Stimulated activated naive CD8-positive, alpha-beta T cell treated with anti-CD3 and anti-CD28 coated beads, Interleukin-15, Interleukin-2, amounts not matched to agents 100 ng/mL and 50 ng/mL, for 24 hours (primary cell): ENCODE results near the gene VIT.
"Not testable (repeated sequence)": the region's sequence is repeated elsewhere in the genome, so short reads cannot be mapped to it uniquely, and the experiment has no call there.

Experiments used
- H3K27ac Mint-ChIP-seq: one replicate; pipeline ENCODE4 v1.8.0; 2021; ENCODE audit warnings: mild to moderate bottlenecking, mixed read lengths
- H3K27me3 Mint-ChIP-seq: one replicate; pipeline ENCODE4 v1.8.0; 2021; ENCODE audit warnings: mixed read lengths
- H3K36me3 Mint-ChIP-seq: one replicate; pipeline ENCODE4 v1.8.0; 2021; ENCODE audit warnings: low read depth, mixed read lengths
- H3K4me1 Mint-ChIP-seq: one replicate; pipeline ENCODE4 v1.8.0; 2021; ENCODE audit warnings: low read depth, mixed read lengths
- H3K4me3 Mint-ChIP-seq: one replicate; pipeline ENCODE4 v1.8.0; 2021; ENCODE audit warnings: mild to moderate bottlenecking, mixed read lengths
- H3K9me3 Mint-ChIP-seq: one replicate; pipeline ENCODE4 v1.8.0; 2021; ENCODE audit warnings: mixed read lengths

Gene VIT

GRCh38 chr2:36670881-36671595, 25.5 kb upstream of the VIT start:
- Mint-ChIP-seq H3K9me3 (no peaks in the 10 kb centered on the region), H3K4me3 (no peak overlapping the region), H3K36me3 (no peaks in the 10 kb centered on the region), H3K27ac (no peak overlapping the region), H3K4me1 (no peaks in the 10 kb centered on the region), H3K27me3 (peaks cover 10% of the 10 kb centered on the region)

GRCh38 chr2:36671731-36672130, 24.8 kb upstream of the VIT start:
- H3K4me1 Mint-ChIP-seq: peaks cover 2% of the 10 kb centered on the region
- no peaks in the 10 kb centered on the region for H3K9me3 Mint-ChIP-seq
- no peaks in the 10 kb centered on the region for H3K36me3 Mint-ChIP-seq
- H3K4me3 Mint-ChIP-seq: no peak overlapping the region
- peaks cover 9% of the 10 kb centered on the region for H3K27me3 Mint-ChIP-seq
- H3K27ac Mint-ChIP-seq: no peak overlapping the region

- Mint-ChIP-seq H3K4me3 (no peak overlapping the region), H3K27me3 (peaks cover 9% of the 10 kb centered on the region), H3K36me3 (no peaks in the 10 kb centered on the region), H3K9me3 (no peaks in the 10 kb centered on the region), H3K4me1 (peaks cover 6% of the 10 kb centered on the region), H3K27ac (no peak overlapping the region)
These were observed 24.3 kb upstream of the VIT start for GRCh38 chr2:36672199-36672598.

GRCh38 chr2:36675579-36676282, 20.8 kb upstream of the VIT start:
- peaks cover 6% of the 10 kb centered on the region for H3K9me3 Mint-ChIP-seq
- H3K27me3 Mint-ChIP-seq: peaks cover 9% of the 10 kb centered on the region
- no peak overlapping the region for H3K4me3 Mint-ChIP-seq
- no peaks in the 10 kb centered on the region for H3K36me3 Mint-ChIP-seq
- no peak overlapping the region for H3K27ac Mint-ChIP-seq
- peaks cover 13% of the 10 kb centered on the region for H3K4me1 Mint-ChIP-seq

GRCh38 chr2:36676364-36676763, 20.1 kb upstream of the VIT start:
- peaks cover 13% of the 10 kb centered on the region for H3K4me1 Mint-ChIP-seq
- no peaks in the 10 kb centered on the region for H3K36me3 Mint-ChIP-seq
- peaks cover 6% of the 10 kb centered on the region for H3K9me3 Mint-ChIP-seq
- no peak overlapping the region for H3K4me3 Mint-ChIP-seq
- no peak overlapping the region for H3K27ac Mint-ChIP-seq
- H3K27me3 Mint-ChIP-seq: peaks cover 9% of the 10 kb centered on the region

- Mint-ChIP-seq H3K4me3 (no peak overlapping the region), H3K27me3 (peaks cover 12% of the 10 kb centered on the region), H3K4me1 (peaks cover 13% of the 10 kb centered on the region), H3K9me3 (peaks cover 6% of the 10 kb centered on the region), H3K27ac (no peak overlapping the region), H3K36me3 (no peaks in the 10 kb centered on the region)
These were observed 19.1 kb upstream of the VIT start for GRCh38 chr2:36677386-36677785.

GRCh38 chr2:36677996-36678605, 18.4 kb upstream of the VIT start:
- H3K36me3 Mint-ChIP-seq: no peaks in the 10 kb centered on the region
- no peak overlapping the region for H3K4me3 Mint-ChIP-seq
- H3K27me3 Mint-ChIP-seq: peaks cover 12% of the 10 kb centered on the region

GRCh38 chr2:36678856-36679255, 17.7 kb upstream of the VIT start:
- Mint-ChIP-seq H3K9me3 (peaks cover 6% of the 10 kb centered on the region), H3K4me1 (peaks cover 13% of the 10 kb centered on the region), H3K36me3 (no peaks in the 10 kb centered on the region), H3K27ac (no peak overlapping the region), H3K4me3 (no peak overlapping the region), H3K27me3 (peaks cover 12% of the 10 kb centered on the region)

More at GRCh38 chr2:36677996-36678605, 18.4 kb upstream of the VIT start:
- no peak overlapping the region for H3K27ac Mint-ChIP-seq
- H3K9me3 Mint-ChIP-seq: peaks cover 6% of the 10 kb centered on the region
- H3K4me1 Mint-ChIP-seq: peaks cover 13% of the 10 kb centered on the region

GRCh38 chr2:36680012-36680411, 16.5 kb upstream of the VIT start:
- Mint-ChIP-seq H3K27ac (no peak overlapping the region), H3K4me1 (peaks cover 13% of the 10 kb centered on the region), H3K4me3 (no peak overlapping the region), H3K36me3 (no peaks in the 10 kb centered on the region), H3K9me3 (peaks cover 6% of the 10 kb centered on the region), H3K27me3 (peaks cover 12% of the 10 kb centered on the region)

- peaks cover 6% of the 10 kb centered on the region for H3K9me3 Mint-ChIP-seq
- peaks cover 6% of the 10 kb centered on the region for H3K27me3 Mint-ChIP-seq
- no peaks in the 10 kb centered on the region for H3K36me3 Mint-ChIP-seq
- H3K27ac Mint-ChIP-seq: no peak overlapping the region
- H3K4me1 Mint-ChIP-seq: peaks cover 4% of the 10 kb centered on the region
- no peak overlapping the region for H3K4me3 Mint-ChIP-seq
These were observed 13.9 kb upstream of the VIT start for GRCh38 chr2:36682562-36682961.

GRCh38 chr2:36683002-36683401, 13.5 kb upstream of the VIT start:
- Mint-ChIP-seq H3K27me3 (peaks cover 6% of the 10 kb centered on the region), H3K9me3 (peaks cover 6% of the 10 kb centered on the region), H3K4me3 (no peak overlapping the region), H3K36me3 (no peaks in the 10 kb centered on the region), H3K27ac (no peak overlapping the region), H3K4me1 (no peaks in the 10 kb centered on the region)

GRCh38 chr2:36688291-36688690, 8.2 kb upstream of the VIT start:
- not testable (repeated sequence) for H3K4me1 Mint-ChIP-seq, H3K27ac Mint-ChIP-seq, H3K4me3 Mint-ChIP-seq, H3K36me3 Mint-ChIP-seq, H3K9me3 Mint-ChIP-seq, H3K27me3 Mint-ChIP-seq

GRCh38 chr2:36689013-36689412, 7.5 kb upstream of the VIT start:
- H3K4me3 Mint-ChIP-seq: peak overlapping the region; percentile 33
- not testable (repeated sequence) for H3K9me3 Mint-ChIP-seq, H3K36me3 Mint-ChIP-seq, H3K27me3 Mint-ChIP-seq, H3K4me1 Mint-ChIP-seq, H3K27ac Mint-ChIP-seq

GRCh38 chr2:36692121-36692520, 4.4 kb upstream of the VIT start:
- H3K36me3 Mint-ChIP-seq: no peaks in the 10 kb centered on the region
- H3K4me3 Mint-ChIP-seq: no peak overlapping the region
- no peak overlapping the region for H3K27ac Mint-ChIP-seq
- H3K4me1 Mint-ChIP-seq: no peaks in the 10 kb centered on the region
- H3K9me3 Mint-ChIP-seq: no peaks in the 10 kb centered on the region
- peaks cover 8% of the 10 kb centered on the region for H3K27me3 Mint-ChIP-seq

- H3K4me1 Mint-ChIP-seq: no peaks in the 10 kb centered on the region
- peaks cover 5% of the 10 kb centered on the region for H3K27me3 Mint-ChIP-seq
- no peak overlapping the region for H3K4me3 Mint-ChIP-seq
- H3K27ac Mint-ChIP-seq: no peak overlapping the region
- no peaks in the 10 kb centered on the region for H3K36me3 Mint-ChIP-seq
- H3K9me3 Mint-ChIP-seq: no peaks in the 10 kb centered on the region
These were observed 2.7 kb upstream of the VIT start for GRCh38 chr2:36693825-36694224.
